Measurements from ENCODE around the gene SASH1. TPM values are rescaled to one million over a fixed set of nuclear protein-coding genes. Genes with fewer than 3 reads are reported as not detected.

Gene SASH1
- polyA plus RNA-seq, 3 donors = 6.0 to 56.3 (median 32.1) TPM

GRCh38 chr6:148417045-148417444, 74.4 kb downstream of the SASH1 start:
- no peak overlapping the region for H3K27ac ChIP-seq (ENCODE audit: low read depth, low read length)
- 92 to 96% (median 96%) methylated on average over 8 of the region's 8 CpGs for WGBS, 3 donors

DNA sequence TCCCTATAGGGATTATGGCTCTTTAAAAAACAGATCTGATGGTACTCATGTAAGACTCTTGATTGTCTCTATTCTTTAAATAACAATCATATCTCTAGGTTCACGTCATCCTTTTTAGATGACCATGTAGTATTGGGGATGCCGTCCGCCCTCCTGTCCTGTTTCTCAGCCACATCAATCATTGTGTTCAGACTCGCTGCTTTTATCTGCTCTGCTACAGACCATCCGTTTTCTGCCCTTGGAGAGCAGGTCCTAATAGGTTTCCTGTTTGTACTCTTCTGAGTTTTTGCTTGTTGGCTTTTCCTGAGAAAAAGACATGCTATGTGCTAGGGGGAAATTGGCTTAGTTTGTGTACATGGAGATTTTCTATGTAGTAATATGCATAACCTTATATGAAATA, 76.8 kb downstream of the SASH1 start:
- WGBS, 3 donors = 57 to 75% (median 58%) methylated on average over 5 of the region's 5 CpGs
- H3K27ac ChIP-seq (ENCODE audit: low read depth, low read length) = no peak overlapping the region

GRCh38 chr6:148422085-148422484, 79.4 kb downstream of the SASH1 start:
- WGBS, 3 donors = 80 to 92% (median 91%) methylated on average over 4 of the region's 4 CpGs

GRCh38 chr6:148423133-148423532, 80.5 kb downstream of the SASH1 start:
- H3K27ac ChIP-seq (ENCODE audit: low read depth, low read length) = no peak overlapping the region
- 71 to 84% (median 82%) methylated on average over 4 of the region's 4 CpGs for WGBS, 3 donors

More at GRCh38 chr6:148422085-148422484, 79.4 kb downstream of the SASH1 start:
- H3K27ac ChIP-seq (ENCODE audit: low read depth, low read length) = no peak overlapping the region

DNA sequence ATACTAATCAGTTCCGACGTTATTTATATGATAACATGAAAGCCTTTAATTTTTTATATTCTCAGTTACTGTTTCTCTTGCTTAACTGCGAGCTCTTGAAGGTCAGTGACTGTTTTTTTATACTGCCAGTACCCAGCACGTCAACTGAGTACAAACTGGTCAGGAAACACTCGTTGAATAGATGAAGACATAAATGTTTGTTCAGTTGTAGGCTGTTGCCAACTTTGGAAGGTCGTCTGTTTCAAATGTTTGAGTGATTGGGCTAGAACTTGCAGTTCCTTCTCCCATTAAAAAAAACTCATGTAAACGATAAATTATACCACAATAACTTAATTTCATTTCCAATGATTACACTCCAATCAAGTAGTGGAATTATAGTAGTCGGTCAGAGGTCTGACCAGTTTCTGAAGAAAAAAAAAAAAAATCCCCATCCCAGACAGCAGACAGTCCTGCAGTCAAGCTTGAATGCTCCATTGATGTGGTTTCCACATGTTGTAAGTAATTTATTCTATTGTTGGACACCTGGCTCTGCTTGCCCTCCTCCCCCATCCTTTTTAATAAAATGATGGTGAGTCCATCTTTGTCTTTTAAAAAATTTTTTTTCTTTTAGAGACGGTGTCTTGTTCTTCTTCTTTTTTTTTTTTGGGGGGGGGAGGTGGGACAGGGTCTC, 81.1 kb downstream of the SASH1 start:
- H3K27ac ChIP-seq (ENCODE audit: low read depth, low read length) = no peak overlapping the region
- WGBS, 3 donors = 28 to 56% (median 52%) methylated on average over 9 of the region's 9 CpGs

DNA sequence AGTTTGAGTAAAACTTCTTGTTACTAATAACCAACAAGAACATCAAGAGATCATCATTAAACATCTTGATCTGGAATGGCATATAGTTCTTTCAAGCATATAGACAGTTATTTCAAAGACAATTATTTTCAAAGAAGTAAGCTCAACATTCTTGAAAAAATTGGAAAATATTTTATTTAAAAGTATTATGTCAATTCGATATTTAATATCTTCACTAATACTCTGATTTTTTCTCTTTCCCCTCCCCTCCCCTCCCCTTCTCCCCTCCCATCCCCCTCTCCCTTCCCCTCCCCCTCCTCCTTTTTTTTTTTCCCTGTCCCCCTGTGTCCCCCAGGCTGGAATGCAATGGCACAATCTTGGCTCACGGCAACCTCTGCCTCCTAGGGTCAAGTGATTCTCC, 82.8 kb downstream of the SASH1 start:
- WGBS, 3 donors = 88 to 94% (median 88%) methylated on average over 2 of the region's 2 CpGs
- H3K27ac ChIP-seq (ENCODE audit: low read depth, low read length) = no peak overlapping the region

DNA sequence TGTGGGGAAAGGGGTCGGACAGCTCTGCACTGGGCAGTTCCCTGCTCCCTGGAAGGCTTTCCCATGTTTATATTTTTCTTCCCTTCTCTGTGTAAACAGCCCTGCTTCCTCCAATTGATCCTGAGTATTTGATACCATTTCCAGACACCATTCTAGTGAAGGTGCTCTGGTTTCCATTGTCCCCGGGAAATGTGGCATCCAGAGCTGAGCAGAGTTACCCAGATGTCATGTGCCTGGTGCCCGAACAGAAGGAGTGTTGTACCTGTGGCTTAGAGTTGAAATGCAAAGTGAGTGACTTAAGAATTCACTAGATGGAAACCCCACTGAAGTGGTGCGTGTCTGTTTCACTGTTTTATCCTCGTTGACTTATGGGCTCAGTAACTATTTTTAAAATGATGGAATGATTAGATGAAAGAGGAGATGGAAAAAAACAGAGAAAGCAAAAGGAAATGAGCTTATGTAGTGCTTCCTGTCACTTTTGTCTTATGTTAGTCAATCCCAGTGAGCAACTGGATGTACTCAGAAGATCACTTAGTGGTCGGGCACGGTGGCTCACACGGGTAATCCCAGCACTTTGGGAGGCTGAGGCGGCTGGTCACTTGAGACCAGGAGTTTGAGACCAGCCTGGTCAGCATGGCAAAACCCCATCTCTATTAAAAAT, 83.8 kb downstream of the SASH1 start:
- no peak overlapping the region for H3K27ac ChIP-seq (ENCODE audit: low read depth, low read length)
- WGBS, 3 donors = 61 to 86% (median 66%) methylated on average over 9 of the region's 9 CpGs

- H3K27ac ChIP-seq (ENCODE audit: low read depth, low read length) = no peak overlapping the region
- WGBS, 3 donors = 72 to 75% (median 74%) methylated on average over 2 of the region's 2 CpGs
Observed at GRCh38 chr6:148427333-148427732, 84.7 kb downstream of the SASH1 start.

- H3K27ac ChIP-seq (ENCODE audit: low read depth, low read length) = no peak overlapping the region
- WGBS, 3 donors = 95 to 98% (median 96%) methylated on average over 4 of the region's 4 CpGs
Observed at GRCh38 chr6:148429423-148429822, 86.8 kb downstream of the SASH1 start.

GRCh38 chr6:148430897-148431296, 88.3 kb downstream of the SASH1 start:
- no peak overlapping the region for H3K27ac ChIP-seq (ENCODE audit: low read depth, low read length)
- WGBS, 3 donors = 80 to 84% (median 81%) methylated on average over 7 to 8 of the region's 8 CpGs

DNA sequence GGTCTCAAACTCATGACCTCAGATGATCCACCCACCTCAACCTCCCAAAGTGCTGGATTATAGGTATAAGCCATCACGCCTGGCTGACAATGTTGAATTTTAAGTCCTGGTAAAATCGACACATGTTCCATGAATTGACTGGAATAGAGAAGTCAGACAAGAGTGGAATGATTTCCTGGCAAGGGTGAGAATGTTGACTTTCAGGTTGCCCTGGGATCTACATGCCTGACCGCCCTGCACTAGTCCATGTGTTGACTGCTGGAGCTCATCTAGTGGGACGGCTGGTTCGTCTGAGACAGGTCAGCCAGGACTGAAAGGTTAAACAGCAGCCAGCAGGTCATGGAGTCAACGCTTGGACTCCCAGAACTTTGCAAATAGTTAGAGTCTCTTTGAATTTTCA, 88.8 kb downstream of the SASH1 start:
- no peak overlapping the region for H3K27ac ChIP-seq (ENCODE audit: low read depth, low read length)
- 90 to 93% (median 93%) methylated on average over 6 of the region's 6 CpGs for WGBS, 3 donors

DNA sequence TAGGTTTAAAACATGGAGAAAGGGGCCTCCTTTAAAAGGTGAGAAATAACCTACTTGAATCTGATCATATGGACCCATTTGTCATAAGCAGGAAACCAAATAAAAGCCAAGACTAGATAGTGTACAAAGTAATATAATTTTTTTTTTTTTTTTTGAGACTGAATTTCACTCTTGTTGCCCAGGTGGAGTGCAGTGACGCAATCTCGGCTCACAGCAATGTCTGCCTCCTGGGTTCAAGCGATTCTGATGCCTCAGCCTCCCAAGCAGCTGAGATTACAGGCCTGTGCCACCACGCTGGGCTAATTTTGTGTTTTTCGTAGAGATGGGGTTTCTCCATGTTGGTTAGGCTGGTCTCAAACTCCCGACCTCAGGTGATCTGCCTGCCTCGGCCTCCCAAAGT, 89.2 kb downstream of the SASH1 start:
- 81 to 95% (median 82%) methylated on average over 7 of the region's 7 CpGs for WGBS, 3 donors
- H3K27ac ChIP-seq (ENCODE audit: low read depth, low read length) = no peak overlapping the region

GRCh38 chr6:148432462-148433195, 90.0 kb downstream of the SASH1 start:
- 45 to 66% (median 47%) methylated on average over 5 of the region's 5 CpGs for WGBS, 3 donors
- no peak overlapping the region for H3K27ac ChIP-seq (ENCODE audit: low read depth, low read length)

- WGBS, 3 donors = 41 to 62% (median 41%) methylated on average over 2 of the region's 2 CpGs
- H3K27ac ChIP-seq (ENCODE audit: low read depth, low read length) = no peak overlapping the region
Observed at GRCh38 chr6:148435386-148435785, 92.7 kb downstream of the SASH1 start.

DNA sequence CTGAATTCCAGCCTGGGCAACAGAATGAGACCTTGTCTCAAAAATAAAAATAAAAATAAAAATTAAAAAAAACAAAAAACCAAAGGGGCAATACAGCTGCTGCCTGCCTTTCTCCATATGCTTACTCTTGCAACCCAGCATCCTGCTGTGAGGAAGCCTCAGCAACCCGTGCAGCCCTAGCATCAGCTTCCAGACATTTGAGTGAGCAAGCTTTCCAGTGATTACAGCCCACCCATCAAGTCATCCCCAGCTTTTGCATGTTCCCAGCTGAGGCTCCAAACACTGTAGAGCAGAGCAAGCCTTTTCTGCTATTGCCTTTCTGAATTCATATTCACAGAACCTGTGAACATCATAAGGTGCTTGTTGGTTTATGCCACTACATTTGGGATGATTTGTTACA, 93.8 kb downstream of the SASH1 start:
- 84 to 91% (median 86%) methylated on average over 1 of the region's 1 CpG for WGBS, 3 donors
- no peak overlapping the region for H3K27ac ChIP-seq (ENCODE audit: low read depth, low read length)

DNA sequence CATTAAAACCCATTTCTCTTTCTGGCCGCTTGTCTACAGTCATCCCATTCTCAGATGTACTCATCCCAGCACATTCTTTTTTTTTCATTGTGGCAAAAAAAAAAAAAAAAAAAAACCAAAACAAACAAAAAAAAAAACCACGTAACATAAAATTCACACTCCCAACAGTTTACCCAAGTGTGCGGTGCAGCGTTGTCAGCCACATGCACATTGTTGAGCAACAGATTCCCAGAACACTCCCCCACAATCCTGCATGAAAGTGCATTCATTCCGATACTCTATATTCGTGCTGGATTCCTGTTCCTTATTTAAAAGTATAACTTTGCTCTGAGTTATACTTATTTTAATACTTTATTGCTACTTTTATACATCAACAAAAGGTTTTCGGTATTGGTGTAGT, 96.0 kb downstream of the SASH1 start:
- no peak overlapping the region for H3K27ac ChIP-seq (ENCODE audit: low read depth, low read length)
- WGBS, 3 donors = 69 to 92% (median 70%) methylated on average over 7 of the region's 7 CpGs

- WGBS, 3 donors = 89 to 93% (median 89%) methylated on average over 13 of the region's 13 CpGs
Observed at GRCh38 chr6:148440016-148440415, 97.4 kb downstream of the SASH1 start.

GRCh38 chr6:148440877-148441453, 98.3 kb downstream of the SASH1 start:
- 26 to 48% (median 28%) methylated on average over 9 of the region's 9 CpGs for WGBS, 3 donors
- H3K27ac ChIP-seq (ENCODE audit: low read depth, low read length) = no peak overlapping the region

More at GRCh38 chr6:148440016-148440415, 97.4 kb downstream of the SASH1 start:
- no peak overlapping the region for H3K27ac ChIP-seq (ENCODE audit: low read depth, low read length)

DNA sequence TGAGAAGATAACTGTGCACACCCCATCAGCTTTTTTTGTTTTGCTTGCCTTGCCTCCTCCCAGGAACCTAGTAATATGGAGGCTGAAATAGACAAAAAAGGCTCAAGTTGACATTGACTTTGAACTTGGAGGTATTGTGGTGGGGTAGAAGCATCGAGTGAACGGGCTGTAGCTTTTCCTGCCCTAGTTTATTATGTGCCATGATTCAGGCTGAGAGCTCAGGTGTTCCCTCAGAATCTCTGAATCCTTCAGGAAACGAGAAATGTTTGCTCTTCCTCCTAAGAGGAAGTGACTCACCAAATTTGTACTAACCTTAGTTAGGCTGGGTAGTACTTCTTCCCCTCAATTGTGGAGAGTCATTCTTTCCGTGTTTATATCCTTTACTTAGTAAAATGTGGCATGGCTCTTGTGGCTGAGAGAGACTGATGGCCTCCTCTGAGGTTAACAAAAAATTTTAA, 98.8 kb downstream of the SASH1 start:
- H3K27ac ChIP-seq (ENCODE audit: low read depth, low read length) = no peak overlapping the region
- 21 to 59% (median 39%) methylated on average over 4 of the region's 4 CpGs for WGBS, 3 donors

Data from adipose tissue (tissue), 3 donors.